Astrocyte (in vitro differentiated cells and primary cell): ENCODE data around the gene L3MBTL1. TPM values are rescaled to one million over a fixed set of nuclear protein-coding genes. Genes with fewer than 3 reads are reported as not detected.

Experiments
- DNase-seq: peaks from one replicate; pipeline ENCODE4 v3.0.0-alpha.2; 2010; ENCODE audit warnings: low read depth
- FAIRE-seq: peaks from 2 replicates; lab custom pipeline; 2011; peaks lifted over from hg19 to GRCh38; lab: Jason Lieb, UNC
- H2AFZ ChIP-seq: 2 replicates; pipeline ENCODE4 v1.6.0; 2012; ENCODE audit warnings: low read depth, low read length, inconsistent platforms
- H3K27ac ChIP-seq: 2 replicates; pipeline ENCODE4 v1.5.1; 2011; ENCODE audit warnings: low read depth, low read length, inconsistent platforms
- H3K27me3 ChIP-seq: 2 replicates; pipeline ENCODE4 v1.6.0; 2011; ENCODE audit warnings: low read length, inconsistent platforms; ENCODE audit not compliant: insufficient read depth
- H3K36me3 ChIP-seq: 2 replicates; pipeline ENCODE4 v1.5.1; 2011; ENCODE audit warnings: low read length, inconsistent platforms; ENCODE audit not compliant: insufficient read depth
- H3K4me1 ChIP-seq: 2 replicates; pipeline ENCODE4 v1.5.1; 2011; ENCODE audit warnings: low read length, inconsistent platforms; ENCODE audit not compliant: insufficient read depth
- H3K4me2 ChIP-seq: 2 replicates; pipeline ENCODE4 v1.6.0; 2012; ENCODE audit warnings: low read length, inconsistent platforms
- H3K4me3 ChIP-seq: 2 replicates; pipeline ENCODE4 v1.5.1; 2011; ENCODE audit warnings: low read depth, mild to moderate bottlenecking, low read length, inconsistent platforms; ENCODE audit not compliant: insufficient read depth
- H3K79me2 ChIP-seq: 2 replicates; pipeline ENCODE4 v1.6.0; 2012; ENCODE audit warnings: mild to moderate bottlenecking, low read length, inconsistent platforms; ENCODE audit not compliant: insufficient read depth
- H3K9ac ChIP-seq: 2 replicates; pipeline ENCODE4 v1.6.0; 2012; ENCODE audit warnings: mild to moderate bottlenecking, low read length, inconsistent platforms
- H3K9me3 ChIP-seq: 2 replicates; pipeline ENCODE4 v1.5.1; 2012; ENCODE audit warnings: low read depth, mild to moderate bottlenecking, low read length, inconsistent platforms; ENCODE audit not compliant: insufficient read depth
- H4K20me1 ChIP-seq: 2 replicates; pipeline ENCODE4 v1.6.0; 2012; ENCODE audit warnings: low read length, inconsistent platforms; ENCODE audit not compliant: insufficient read depth
- H3K27ac Mint-ChIP-seq: one replicate; pipeline ENCODE4 v1.8.0; 2021; ENCODE audit warnings: mild to moderate bottlenecking, mixed read lengths; ENCODE audit not compliant: unreplicated experiment
- H3K27me3 Mint-ChIP-seq: one replicate; pipeline ENCODE4 v1.8.0; 2021; ENCODE audit warnings: low read depth, mixed read lengths; ENCODE audit not compliant: unreplicated experiment
- H3K36me3 Mint-ChIP-seq: one replicate; pipeline ENCODE4 v1.8.0; 2021; ENCODE audit warnings: low read depth, mixed read lengths; ENCODE audit not compliant: unreplicated experiment
- H3K4me1 Mint-ChIP-seq: one replicate; pipeline ENCODE4 v1.8.0; 2021; ENCODE audit warnings: low read depth, mixed read lengths; ENCODE audit not compliant: unreplicated experiment
- H3K4me3 Mint-ChIP-seq: one replicate; pipeline ENCODE4 v1.8.0; 2021; ENCODE audit warnings: mild to moderate bottlenecking, moderate library complexity, mixed read lengths; ENCODE audit not compliant: unreplicated experiment
- H3K9me3 Mint-ChIP-seq: one replicate; pipeline ENCODE4 v1.8.0; 2021; ENCODE audit warnings: mild to moderate bottlenecking, mixed read lengths; ENCODE audit not compliant: unreplicated experiment
- CTCF ChIP-seq: IDR thresholded peaks from 2 replicates; pipeline ENCODE4 v1.5.1; 2011; ENCODE audit warnings: low read depth, mild to moderate bottlenecking, inconsistent platforms, low read length, moderate library complexity; ENCODE audit not compliant: insufficient read depth
- EZH2 ChIP-seq: IDR thresholded peaks from 2 replicates; pipeline ENCODE4 v1.6.1; 2012; ENCODE audit warnings: mild to moderate bottlenecking, low read length, inconsistent platforms; ENCODE audit not compliant: insufficient read depth
- total RNA-seq: library from RNA; stranded (reverse); gene quantifications from 2 replicates; pipeline ENCODE4 v1.2.1, GENCODE V29; 2021

L3MBTL1 gene
- total RNA-seq, 1 donor from 2014 or later = 13.0 TPM

- peaks cover 3% of the 10 kb centered on the region for H3K27me3 ChIP-seq
- no peaks in the 10 kb centered on the region for H3K9me3 ChIP-seq
- H3K4me3 ChIP-seq = no peak overlapping the region
- no peak overlapping the region for H3K4me2 ChIP-seq
- no peak for FAIRE-seq
- TF ChIP-seq EZH2 (no peak), CTCF (no peak)
- Mint-ChIP-seq H3K4me1 (peaks cover 5% of the 10 kb centered on the region), H3K27ac (no peak overlapping the region), H3K36me3 (peaks cover 1% of the 10 kb centered on the region), H3K4me3 (no peak overlapping the region), H3K9me3 (no peaks in the 10 kb centered on the region), H3K27me3 (peaks cover 11% of the 10 kb centered on the region)
- no peak overlapping the region for H3K9ac ChIP-seq
- no peak overlapping the region for H3K27ac ChIP-seq
- H3K79me2 ChIP-seq = no peaks in the 10 kb centered on the region
- peaks cover 18% of the 10 kb centered on the region for H4K20me1 ChIP-seq
- DNase-seq = no peak
- no peaks in the 10 kb centered on the region for H3K4me1 ChIP-seq
- H2AFZ ChIP-seq = no peak overlapping the region
- H3K36me3 ChIP-seq = no peaks in the 10 kb centered on the region
Observed at GRCh38 chr20:43472671-43473380, 34.7 kb upstream of the L3MBTL1 start.

GRCh38 chr20:43473381-43473704 lies 34.2 kb upstream of the L3MBTL1 start:
- Mint-ChIP-seq H3K36me3 (peaks cover 1% of the 10 kb centered on the region), H3K27ac (no peak overlapping the region), H3K27me3 (peaks cover 11% of the 10 kb centered on the region), H3K4me3 (no peak overlapping the region), H3K4me1 (peaks cover 5% of the 10 kb centered on the region), H3K9me3 (no peaks in the 10 kb centered on the region)
- H3K27me3 ChIP-seq = peaks cover 3% of the 10 kb centered on the region
- TF ChIP-seq EZH2 (no peak), CTCF (no peak)
- no peak overlapping the region for H3K9ac ChIP-seq
- H4K20me1 ChIP-seq = peaks cover 14% of the 10 kb centered on the region
- H3K79me2 ChIP-seq = no peaks in the 10 kb centered on the region
- no peak for FAIRE-seq
- H3K4me1 ChIP-seq = no peaks in the 10 kb centered on the region
- no peak overlapping the region for H3K27ac ChIP-seq
- H3K4me2 ChIP-seq = no peak overlapping the region
- DNase-seq = no peak
- H3K4me3 ChIP-seq = no peak overlapping the region
- H3K9me3 ChIP-seq = no peaks in the 10 kb centered on the region
- H2AFZ ChIP-seq = no peak overlapping the region
- H3K36me3 ChIP-seq = no peaks in the 10 kb centered on the region

GRCh38 chr20:43477193-43477592 lies 30.3 kb upstream of the L3MBTL1 start:
- no peaks in the 10 kb centered on the region for H3K9me3 ChIP-seq
- DNase-seq (no peak), FAIRE-seq (no peak)
- no peaks in the 10 kb centered on the region for H3K9me3 Mint-ChIP-seq
- H3K27ac Mint-ChIP-seq = no peak overlapping the region
- H3K36me3 Mint-ChIP-seq = peaks cover 2% of the 10 kb centered on the region
- no peak overlapping the region for H3K4me3 ChIP-seq
- TF ChIP-seq EZH2 = no peak
- no peaks in the 10 kb centered on the region for H3K4me1 ChIP-seq
- peaks cover 15% of the 10 kb centered on the region for H3K27me3 Mint-ChIP-seq
- H3K9ac ChIP-seq = no peak overlapping the region
- no peak overlapping the region for H2AFZ ChIP-seq
- no peaks in the 10 kb centered on the region for H3K79me2 ChIP-seq
- no peaks in the 10 kb centered on the region for H3K36me3 ChIP-seq
- no peaks in the 10 kb centered on the region for H4K20me1 ChIP-seq
- no peak overlapping the region for H3K4me2 ChIP-seq
- no peak overlapping the region for H3K27ac ChIP-seq
- no peak overlapping the region for H3K4me3 Mint-ChIP-seq
- H3K27me3 ChIP-seq = peaks cover 3% of the 10 kb centered on the region
- H3K4me1 Mint-ChIP-seq = no peaks in the 10 kb centered on the region
